ENCODE data around the gene ASXL1. TPM values are rescaled to one million over a fixed set of nuclear protein-coding genes. Genes with fewer than 3 reads are reported as not detected.
"Not testable (repeated sequence)": the region's sequence is repeated elsewhere in the genome, so short reads cannot be mapped to it uniquely, and the experiment has no call there.

Gene ASXL1
- total and polyA plus RNA-seq, 8 donors, result 32.9 to 57.7 (median 38.0) TPM

- no peak for FAIRE-seq
Observed at GRCh38 chr20:32315891-32316290, 42.2 kb upstream of the ASXL1 start.

DNA sequence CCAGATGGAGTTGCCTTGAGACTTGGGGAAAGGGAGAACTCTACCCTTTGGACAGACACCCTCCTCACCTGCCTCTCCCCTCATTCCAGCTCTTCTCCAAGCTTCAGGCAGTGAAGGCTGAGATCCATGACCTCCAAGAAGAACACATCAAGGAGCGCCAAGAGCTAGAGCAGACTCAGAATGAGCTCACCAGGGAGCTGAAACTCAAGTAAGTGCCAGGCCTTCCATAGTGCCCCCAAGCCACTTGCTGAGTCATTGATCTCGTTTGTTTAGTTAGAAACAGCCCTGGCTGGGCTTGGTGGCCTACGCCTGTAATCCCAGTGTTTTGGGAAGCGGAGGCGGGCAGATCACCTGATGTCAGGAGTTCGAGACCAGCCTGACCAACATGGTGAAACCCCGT lies 41.5 kb upstream of the ASXL1 start:
- TF ChIP-seq, protein P1, sequence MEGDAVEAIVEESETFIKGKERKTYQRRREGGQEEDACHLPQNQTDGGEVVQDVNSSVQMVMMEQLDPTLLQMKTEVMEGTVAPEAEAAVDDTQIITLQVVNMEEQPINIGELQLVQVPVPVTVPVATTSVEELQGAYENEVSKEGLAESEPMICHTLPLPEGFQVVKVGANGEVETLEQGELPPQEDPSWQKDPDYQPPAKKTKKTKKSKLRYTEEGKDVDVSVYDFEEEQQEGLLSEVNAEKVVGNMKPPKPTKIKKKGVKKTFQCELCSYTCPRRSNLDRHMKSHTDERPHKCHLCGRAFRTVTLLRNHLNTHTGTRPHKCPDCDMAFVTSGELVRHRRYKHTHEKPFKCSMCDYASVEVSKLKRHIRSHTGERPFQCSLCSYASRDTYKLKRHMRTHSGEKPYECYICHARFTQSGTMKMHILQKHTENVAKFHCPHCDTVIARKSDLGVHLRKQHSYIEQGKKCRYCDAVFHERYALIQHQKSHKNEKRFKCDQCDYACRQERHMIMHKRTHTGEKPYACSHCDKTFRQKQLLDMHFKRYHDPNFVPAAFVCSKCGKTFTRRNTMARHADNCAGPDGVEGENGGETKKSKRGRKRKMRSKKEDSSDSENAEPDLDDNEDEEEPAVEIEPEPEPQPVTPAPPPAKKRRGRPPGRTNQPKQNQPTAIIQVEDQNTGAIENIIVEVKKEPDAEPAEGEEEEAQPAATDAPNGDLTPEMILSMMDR (IDR thresholded peaks at IDR 0.05), result no peak
- peak overlapping the region in 2 of 4 donors; percentile 29 for H3K4me3 ChIP-seq
- no peaks in the 10 kb centered on the region for H3K9me3 ChIP-seq
- WGBS, 2 donors, result 45% methylated on average over 7 of the region's 7 CpGs
- intact Hi-C loops (cut with DNase I), result no loop called here
- DNase-seq (peak in 5 of 6 donors; percentile 59 to 84 (median 82)), ATAC-seq (peak; percentile 81 to 91 (median 88)), FAIRE-seq (no peak)
- no peaks in the 10 kb centered on the region for H3K27me3 ChIP-seq
- peaks cover 0 to 6% (median 0%) of the 10 kb centered on the region in 3 donors for H3K4me1 ChIP-seq
- peak overlapping the region; percentile 73 to 88 (median 76) for H3K27ac ChIP-seq
- H3K36me3 ChIP-seq, result peaks cover 0 to 5% (median 3%) of the 10 kb centered on the region in 3 donors

More at GRCh38 chr20:32315891-32316290, 42.2 kb upstream of the ASXL1 start:
- TF ChIP-seq, protein P1 (IDR thresholded peaks at IDR 0.05), result no peak
- Histone ChIP-seq H3K4me1 (peaks cover 0 to 6% (median 0%) of the 10 kb centered on the region in 3 donors), H3K9me3 (no peaks in the 10 kb centered on the region), H3K27ac (peak overlapping the region; percentile 73 to 88 (median 76)), H3K27me3 (no peaks in the 10 kb centered on the region), H3K4me3 (peak overlapping the region in 2 of 4 donors; percentile 29), H3K36me3 (peaks cover 0 to 8% (median 3%) of the 10 kb centered on the region in 3 donors)
- intact Hi-C loops (cut with DNase I), result no loop called here
- DNase-seq (peak in 4 of 6 donors; percentile 75 to 87 (median 82)), ATAC-seq (peak; percentile 87 to 91 (median 90))
- 32 to 34% methylated on average over 2 of the region's 2 CpGs for WGBS, 2 donors

DNA sequence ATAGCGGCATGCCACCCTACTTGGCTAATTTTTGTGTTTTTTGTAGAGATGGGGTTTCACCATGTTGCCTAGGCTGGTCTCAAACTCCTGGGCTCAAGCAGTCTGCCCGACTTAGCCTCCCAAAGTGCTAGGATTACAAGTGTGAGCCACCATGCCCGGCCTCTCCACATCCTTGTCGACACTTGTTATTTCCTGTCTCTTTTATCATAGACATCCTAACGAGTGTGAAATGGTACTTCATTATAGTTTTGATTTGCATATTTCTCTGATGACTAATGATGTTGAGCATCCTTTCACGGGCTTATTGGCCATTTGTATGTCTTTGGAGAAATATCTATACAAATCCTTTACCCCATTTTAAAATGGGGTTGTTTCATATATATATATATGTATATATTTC lies 39.0 kb upstream of the ASXL1 start:
- Histone ChIP-seq H3K9me3 (no peaks in the 10 kb centered on the region), H3K4me3 (no peak overlapping the region), H3K27ac (no peak overlapping the region), H3K27me3 (no peaks in the 10 kb centered on the region), H3K36me3 (peaks cover 0 to 5% (median 3%) of the 10 kb centered on the region in 3 donors), H3K4me1 (peaks cover 0 to 6% (median 0%) of the 10 kb centered on the region in 3 donors)
- intact Hi-C loops (cut with DNase I), result no loop called here
- WGBS, 2 donors, result 88 to 96% methylated on average over 6 of the region's 6 CpGs
- TF ChIP-seq, protein P1 (IDR thresholded peaks at IDR 0.05), result no peak
- DNase-seq (no peak), FAIRE-seq (no peak), ATAC-seq (no peak)

- H3K9me3 ChIP-seq, result no peaks in the 10 kb centered on the region
- no peak for FAIRE-seq
- 67% methylated on average over 1 of the region's 1 CpG for WGBS, 2 donors
Observed at GRCh38 chr20:32320305-32320704, 37.8 kb upstream of the ASXL1 start.

GRCh38 chr20:32321390-32321789 lies 36.7 kb upstream of the ASXL1 start:
- no peak for ATAC-seq
- Histone ChIP-seq H3K36me3 (peaks cover 0 to 5% (median 3%) of the 10 kb centered on the region in 3 donors), H3K4me3 (no peak overlapping the region), H3K4me1 (peaks cover 4 to 11% (median 7%) of the 10 kb centered on the region in 3 donors), H3K27ac (peak overlapping the region in 1 of 4 donors; percentile 38), H3K27me3 (no peaks in the 10 kb centered on the region), H3K9me3 (no peaks in the 10 kb centered on the region)
- intact Hi-C loops (cut with DNase I), result no loop called here
- no peak for FAIRE-seq
- no peak for DNase-seq
- 86 to 88% methylated on average over 1 of the region's 1 CpG for WGBS, 2 donors
- TF ChIP-seq, protein P1 (IDR thresholded peaks at IDR 0.05), result no peak

More at GRCh38 chr20:32320305-32320704, 37.8 kb upstream of the ASXL1 start:
- Histone ChIP-seq H3K27ac (no peak overlapping the region), H3K27me3 (no peaks in the 10 kb centered on the region), H3K4me1 (peaks cover 0 to 3% (median 0%) of the 10 kb centered on the region in 3 donors), H3K4me3 (no peak overlapping the region), H3K36me3 (peaks cover 0 to 5% (median 3%) of the 10 kb centered on the region in 3 donors)
- TF ChIP-seq, protein P1 (IDR thresholded peaks at IDR 0.05), result no peak
- intact Hi-C loops (cut with DNase I), result no loop called here
- DNase-seq (no peak), ATAC-seq (no peak)

GRCh38 chr20:32322260-32322659 lies 35.9 kb upstream of the ASXL1 start:
- H3K9me3 ChIP-seq; H3K36me3 ChIP-seq; intact Hi-C loops (cut with DNase I); H3K27ac ChIP-seq; ATAC-seq; DNase-seq; H3K4me3 ChIP-seq; FAIRE-seq; H3K27me3 ChIP-seq: not testable (repeated sequence)
- peaks cover 8 to 17% (median 11%) of the 10 kb centered on the region in 3 donors for H3K4me1 ChIP-seq
- WGBS, 2 donors, result 94 to 97% methylated on average over 12 of the region's 12 CpGs

GRCh38 chr20:32323761-32324160 lies 34.4 kb upstream of the ASXL1 start:
- FAIRE-seq; intact Hi-C loops (cut with DNase I); H3K9me3 ChIP-seq; H3K27ac ChIP-seq; H3K36me3 ChIP-seq; H3K27me3 ChIP-seq; DNase-seq; H3K4me3 ChIP-seq; ATAC-seq: not testable (repeated sequence)
- WGBS, 2 donors, result 90% methylated on average over 5 of the region's 5 CpGs
- H3K4me1 ChIP-seq, result peaks cover 8 to 17% (median 13%) of the 10 kb centered on the region in 3 donors

All from pancreas (tissue), 10 donors.